Liver (tissue), 9 donors: ENCODE data around the gene EFCAB14. TPM values are rescaled to one million over a fixed set of nuclear protein-coding genes. Genes with fewer than 3 reads are reported as not detected.

Source experiments
- DNase-seq: peaks from one replicate; pipeline ENCODE4 v3.0.0-alpha.2; 2017; ENCODE audit warnings: low spot score
- H3K27ac ChIP-seq, 2 donors: one replicate each; pipeline ENCODE4 v1.7.0; 2013; ENCODE audit warnings: inconsistent platforms in 2 of 2, low read length in 2 of 2, control low read depth in 1 of 2, low read depth in 1 of 2, mild to moderate bottlenecking in 1 of 2
- H3K27me3 ChIP-seq, 4 donors: one replicate each; pipeline versions ENCODE4 v1.6.1 to v1.7.0; 2013; ENCODE audit warnings: low read length in 3 of 4, inconsistent platforms in 1 of 4, mild to moderate bottlenecking in 1 of 4, moderate library complexity in 1 of 4; ENCODE audit not compliant: control insufficient read depth in 4 of 4, insufficient read depth in 4 of 4
- H3K36me3 ChIP-seq, 4 donors: one replicate each; pipeline versions ENCODE4 v1.6.1 to v1.7.0; 2013; ENCODE audit warnings: low read length in 3 of 4, mild to moderate bottlenecking in 3 of 4, low read depth in 1 of 4, moderate library complexity in 1 of 4; ENCODE audit not compliant: control insufficient read depth in 4 of 4, insufficient read depth in 3 of 4
- H3K4me1 ChIP-seq, 4 donors: one replicate each; pipeline versions ENCODE4 v1.6.1 to v1.7.0; 2013; ENCODE audit warnings: low read length in 3 of 4, mild to moderate bottlenecking in 3 of 4, moderate library complexity in 1 of 4; ENCODE audit not compliant: control insufficient read depth in 4 of 4, insufficient read depth in 4 of 4
- H3K4me3 ChIP-seq, 3 donors: one replicate each; pipeline versions ENCODE4 v1.6.1 to v1.7.0; 2013; ENCODE audit warnings: low read length in 3 of 3, control low read depth in 1 of 3, low read depth in 1 of 3, mild to moderate bottlenecking in 1 of 3
- H3K9ac ChIP-seq, 2 donors: one replicate each; pipeline ENCODE4 v1.7.0; 2013; ENCODE audit warnings: low read length in 2 of 2, mild to moderate bottlenecking in 2 of 2, moderate library complexity in 2 of 2, control low read depth in 1 of 2, low read depth in 1 of 2
- H3K9me3 ChIP-seq, 4 donors: one replicate each; pipeline versions ENCODE4 v1.6.1 to v1.7.0; 2013; ENCODE audit warnings: low read length in 3 of 4; ENCODE audit not compliant: control insufficient read depth in 4 of 4
- ATF3 ChIP-seq: IDR thresholded peaks from 2 replicates; pipeline ENCODE4 v1.6.1; 2016; ENCODE audit warnings: antibody characterized with exemption
- EGR1 ChIP-seq, 2 donors: IDR thresholded peaks; 2 replicates each; pipeline ENCODE4 v1.6.1; 2016 to 2018; ENCODE audit warnings: antibody characterized with exemption in 2 of 2, low read depth in 2 of 2
- FOXA2 ChIP-seq: IDR thresholded peaks from 2 replicates; pipeline ENCODE4 v1.6.1; 2016; ENCODE audit warnings: antibody characterized with exemption
- GABPA ChIP-seq, 2 donors: IDR thresholded peaks in 1 of 2; conservative IDR thresholded peaks in 1 of 2; 2 replicates each; pipeline ENCODE4 v1.6.1; 2016; ENCODE audit warnings: antibody characterized with exemption in 2 of 2, mild to moderate bottlenecking in 1 of 2, moderate library complexity in 1 of 2
- HNF4A ChIP-seq, 2 donors: conservative IDR thresholded peaks; 2 replicates each; pipeline ENCODE4 v1.6.1; 2016; ENCODE audit warnings: antibody characterized with exemption in 2 of 2, mild to moderate bottlenecking in 2 of 2
- JUND ChIP-seq, 2 donors: IDR thresholded peaks; 2 replicates each; pipeline ENCODE4 v1.6.1; 2016; ENCODE audit warnings: antibody characterized with exemption in 2 of 2
- NR2F2 ChIP-seq: IDR thresholded peaks from 2 replicates; pipeline ENCODE4 v1.6.1; 2016; ENCODE audit warnings: antibody characterized with exemption
- RXRA ChIP-seq, 2 donors: IDR thresholded peaks; 2 replicates each; pipeline ENCODE4 v1.6.1; 2017 to 2018; ENCODE audit warnings: antibody characterized with exemption in 2 of 2, mild to moderate bottlenecking in 1 of 2
- SP1 ChIP-seq: IDR thresholded peaks from 2 replicates; pipeline ENCODE4 v1.6.1; 2018; ENCODE audit warnings: antibody characterized with exemption, mild to moderate bottlenecking
- YY1 ChIP-seq: IDR thresholded peaks from 2 replicates; pipeline ENCODE4 v1.6.1; 2016; ENCODE audit warnings: antibody characterized with exemption, mild to moderate bottlenecking
- ZBTB33 ChIP-seq: IDR thresholded peaks from 2 replicates; pipeline ENCODE4 v1.6.1; 2016; ENCODE audit warnings: antibody characterized with exemption
- WGBS: extraction: QIAGEN DNeasy Blood & Tissue Kit; methylation state at CpG from one replicate; pipeline ENCODE4 v1.1.7; 2013; 5-methylcytosine and 5-hydroxymethylcytosine counted together
- polyA plus RNA-seq, 2 donors: library from polyadenylated mRNA; stranded (reverse) in 1 of 2; unstranded in 1 of 2; fragments of 200-250 nt in 1 of 2; fragments of >200 nt in 1 of 2; fragmentation: Nextera tagmentation in 1 of 2; extraction: Ambion mirVana in 1 of 2; gene quantifications; one replicate each; pipeline versions ENCODE4 v1.2.1 to v1.2.3, GENCODE V29; 2013 to 2015
- total RNA-seq, 2 donors: library from RNA; depleted of rRNA; stranded (reverse); fragments of >200 nt; gene quantifications; one replicate each; pipeline ENCODE4 v1.2.3, GENCODE V29; 2014
- TF ChIP-seq, protein P1 (sequence below): IDR thresholded peaks from 2 replicates; pipeline ENCODE4 v1.6.1; 2016; ENCODE audit warnings: antibody characterized with exemption, mild to moderate bottlenecking
- TF ChIP-seq, protein P2 (sequence below): IDR thresholded peaks from 2 replicates; pipeline ENCODE4 v1.6.1; 2016; ENCODE audit warnings: antibody characterized with exemption
- TF ChIP-seq, protein P3 (sequence below): fragments of 150-350 bp; IDR thresholded peaks from 2 replicates; pipeline ENCODE4 v1.5.1; 2017; ENCODE audit warnings: improper control_type of control experiment, low read depth, low read length; ENCODE audit not compliant: missing input control
- donor health status: healthy.
- donor health status: healthy.
- donor health status: healthy.
- donor health status: healthy.
- donor health status: healthy.

The EFCAB14 gene
- total and polyA plus RNA-seq, 4 donors, result 14.8 to 34.6 (median 23.7) TPM

DNA sequence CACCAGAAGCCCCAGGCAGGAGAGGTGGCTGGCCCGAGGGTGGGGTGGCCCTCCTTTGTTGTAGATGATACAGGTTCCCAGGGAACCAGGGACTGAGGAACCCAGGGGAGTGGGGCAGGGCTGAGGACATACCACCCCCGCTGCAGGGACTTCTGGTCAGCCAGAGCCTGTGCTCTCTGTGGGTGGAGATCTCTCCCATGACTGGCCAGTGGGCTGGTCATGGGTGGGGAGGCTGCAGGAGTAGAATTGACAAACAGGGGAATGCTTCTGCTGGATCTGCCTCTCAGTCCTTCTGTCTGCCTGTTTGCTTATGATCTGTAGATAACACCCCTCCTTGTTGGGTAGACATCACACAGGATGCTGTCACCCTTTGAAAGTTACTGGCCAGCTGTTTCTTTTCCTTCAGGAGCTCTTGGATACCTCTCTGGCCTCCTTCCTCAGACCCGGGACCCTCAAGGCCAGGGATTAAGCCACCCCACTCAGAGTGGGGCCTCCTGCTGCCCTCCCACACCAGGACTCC lies 2.8 kb upstream of the EFCAB14 start:
- Histone ChIP-seq H3K27me3 (no peaks in the 10 kb centered on the region), H3K36me3 (no peaks in the 10 kb centered on the region), H3K9ac (no peak overlapping the region), H3K4me3 (no peak overlapping the region), H3K4me1 (peaks cover 6 to 28% (median 22%) of the 10 kb centered on the region in 4 donors), H3K27ac (no peak overlapping the region), H3K9me3 (no peaks in the 10 kb centered on the region)
- WGBS, result 63% methylated on average over 3 of the region's 3 CpGs
- TF ChIP-seq FOXA2, result no peak
- TF ChIP-seq SP1, result no peak
- TF ChIP-seq, protein P1, sequence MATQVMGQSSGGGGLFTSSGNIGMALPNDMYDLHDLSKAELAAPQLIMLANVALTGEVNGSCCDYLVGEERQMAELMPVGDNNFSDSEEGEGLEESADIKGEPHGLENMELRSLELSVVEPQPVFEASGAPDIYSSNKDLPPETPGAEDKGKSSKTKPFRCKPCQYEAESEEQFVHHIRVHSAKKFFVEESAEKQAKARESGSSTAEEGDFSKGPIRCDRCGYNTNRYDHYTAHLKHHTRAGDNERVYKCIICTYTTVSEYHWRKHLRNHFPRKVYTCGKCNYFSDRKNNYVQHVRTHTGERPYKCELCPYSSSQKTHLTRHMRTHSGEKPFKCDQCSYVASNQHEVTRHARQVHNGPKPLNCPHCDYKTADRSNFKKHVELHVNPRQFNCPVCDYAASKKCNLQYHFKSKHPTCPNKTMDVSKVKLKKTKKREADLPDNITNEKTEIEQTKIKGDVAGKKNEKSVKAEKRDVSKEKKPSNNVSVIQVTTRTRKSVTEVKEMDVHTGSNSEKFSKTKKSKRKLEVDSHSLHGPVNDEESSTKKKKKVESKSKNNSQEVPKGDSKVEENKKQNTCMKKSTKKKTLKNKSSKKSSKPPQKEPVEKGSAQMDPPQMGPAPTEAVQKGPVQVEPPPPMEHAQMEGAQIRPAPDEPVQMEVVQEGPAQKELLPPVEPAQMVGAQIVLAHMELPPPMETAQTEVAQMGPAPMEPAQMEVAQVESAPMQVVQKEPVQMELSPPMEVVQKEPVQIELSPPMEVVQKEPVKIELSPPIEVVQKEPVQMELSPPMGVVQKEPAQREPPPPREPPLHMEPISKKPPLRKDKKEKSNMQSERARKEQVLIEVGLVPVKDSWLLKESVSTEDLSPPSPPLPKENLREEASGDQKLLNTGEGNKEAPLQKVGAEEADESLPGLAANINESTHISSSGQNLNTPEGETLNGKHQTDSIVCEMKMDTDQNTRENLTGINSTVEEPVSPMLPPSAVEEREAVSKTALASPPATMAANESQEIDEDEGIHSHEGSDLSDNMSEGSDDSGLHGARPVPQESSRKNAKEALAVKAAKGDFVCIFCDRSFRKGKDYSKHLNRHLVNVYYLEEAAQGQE, result no peak
- TF ChIP-seq, protein P2, sequence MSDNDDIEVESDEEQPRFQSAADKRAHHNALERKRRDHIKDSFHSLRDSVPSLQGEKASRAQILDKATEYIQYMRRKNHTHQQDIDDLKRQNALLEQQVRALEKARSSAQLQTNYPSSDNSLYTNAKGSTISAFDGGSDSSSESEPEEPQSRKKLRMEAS, result no peak
- TF ChIP-seq, protein P3, sequence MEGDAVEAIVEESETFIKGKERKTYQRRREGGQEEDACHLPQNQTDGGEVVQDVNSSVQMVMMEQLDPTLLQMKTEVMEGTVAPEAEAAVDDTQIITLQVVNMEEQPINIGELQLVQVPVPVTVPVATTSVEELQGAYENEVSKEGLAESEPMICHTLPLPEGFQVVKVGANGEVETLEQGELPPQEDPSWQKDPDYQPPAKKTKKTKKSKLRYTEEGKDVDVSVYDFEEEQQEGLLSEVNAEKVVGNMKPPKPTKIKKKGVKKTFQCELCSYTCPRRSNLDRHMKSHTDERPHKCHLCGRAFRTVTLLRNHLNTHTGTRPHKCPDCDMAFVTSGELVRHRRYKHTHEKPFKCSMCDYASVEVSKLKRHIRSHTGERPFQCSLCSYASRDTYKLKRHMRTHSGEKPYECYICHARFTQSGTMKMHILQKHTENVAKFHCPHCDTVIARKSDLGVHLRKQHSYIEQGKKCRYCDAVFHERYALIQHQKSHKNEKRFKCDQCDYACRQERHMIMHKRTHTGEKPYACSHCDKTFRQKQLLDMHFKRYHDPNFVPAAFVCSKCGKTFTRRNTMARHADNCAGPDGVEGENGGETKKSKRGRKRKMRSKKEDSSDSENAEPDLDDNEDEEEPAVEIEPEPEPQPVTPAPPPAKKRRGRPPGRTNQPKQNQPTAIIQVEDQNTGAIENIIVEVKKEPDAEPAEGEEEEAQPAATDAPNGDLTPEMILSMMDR, result no peak
- no peak for TF ChIP-seq RXRA (IDR thresholded peaks at IDR 0.05)
- no peak for TF ChIP-seq JUND (IDR thresholded peaks at IDR 0.05)
- TF ChIP-seq ZBTB33, result no peak
- TF ChIP-seq EGR1 (IDR thresholded peaks at IDR 0.05; ENCODE audit: low read depth in 2 of 2), result no peak
- no peak for TF ChIP-seq ATF3
- TF ChIP-seq HNF4A (conservative IDR thresholded peaks at IDR 0.05), result no peak
- TF ChIP-seq YY1, result no peak
- no peak for DNase-seq

GRCh38 chr1:46721204-46721603 lies 2.3 kb upstream of the EFCAB14 start:
- H3K27ac ChIP-seq, result no peak overlapping the region
- H3K4me3 ChIP-seq, result no peak overlapping the region
- no peak overlapping the region for H3K9ac ChIP-seq
- H3K36me3 ChIP-seq, result no peaks in the 10 kb centered on the region
- no peak for DNase-seq
- peaks cover 6 to 32% (median 24%) of the 10 kb centered on the region in 4 donors for H3K4me1 ChIP-seq
- 87% methylated on average over 1 of the region's 1 CpG for WGBS
- H3K9me3 ChIP-seq, result no peaks in the 10 kb centered on the region
- TF ChIP-seq FOXA2 (no peak), NR2F2 (no peak), ZBTB33 (no peak), JUND (IDR thresholded peaks at IDR 0.05) (no peak), GABPA (IDR thresholded peaks at IDR 0.05 in 1 of 2, conservative IDR thresholded peaks at IDR 0.05 in 1 of 2) (no peak), RXRA (IDR thresholded peaks at IDR 0.05) (no peak)
- TF ChIP-seq, protein P3, result no peak
- TF ChIP-seq, protein P1, result no peak
- no peaks in the 10 kb centered on the region for H3K27me3 ChIP-seq
